GM12864 (cell line): ENCODE results near the gene KIAA0319L.

Experiments
- DNase-seq: peaks from one replicate; pipeline ENCODE4 v3.0.0-alpha.2; 2011; ENCODE audit warnings: low read depth
- H3K4me3 ChIP-seq: 2 replicates; pipeline ENCODE4 v1.5.1; 2011; ENCODE audit warnings: mild to moderate bottlenecking, low read depth, low read length, control low read depth
- CTCF ChIP-seq: IDR thresholded peaks from 2 replicates; pipeline ENCODE4 v1.5.1; 2011; ENCODE audit warnings: low read depth, mild to moderate bottlenecking, moderate library complexity, low read length, control low read depth, inconsistent platforms; ENCODE audit errors: missing control alignments

KIAA0319L gene

GRCh38 chr1:35561297-35561971 lies 4.2 kb upstream of the KIAA0319L start:
- DNase-seq: no peak
- no peak for TF ChIP-seq CTCF
- no peak overlapping the region for H3K4me3 ChIP-seq

GRCh38 chr1:35560256-35561225 lies 3.3 kb upstream of the KIAA0319L start:
- no peak for DNase-seq
- H3K4me3 ChIP-seq: no peak overlapping the region
- no peak for TF ChIP-seq CTCF

DNA sequence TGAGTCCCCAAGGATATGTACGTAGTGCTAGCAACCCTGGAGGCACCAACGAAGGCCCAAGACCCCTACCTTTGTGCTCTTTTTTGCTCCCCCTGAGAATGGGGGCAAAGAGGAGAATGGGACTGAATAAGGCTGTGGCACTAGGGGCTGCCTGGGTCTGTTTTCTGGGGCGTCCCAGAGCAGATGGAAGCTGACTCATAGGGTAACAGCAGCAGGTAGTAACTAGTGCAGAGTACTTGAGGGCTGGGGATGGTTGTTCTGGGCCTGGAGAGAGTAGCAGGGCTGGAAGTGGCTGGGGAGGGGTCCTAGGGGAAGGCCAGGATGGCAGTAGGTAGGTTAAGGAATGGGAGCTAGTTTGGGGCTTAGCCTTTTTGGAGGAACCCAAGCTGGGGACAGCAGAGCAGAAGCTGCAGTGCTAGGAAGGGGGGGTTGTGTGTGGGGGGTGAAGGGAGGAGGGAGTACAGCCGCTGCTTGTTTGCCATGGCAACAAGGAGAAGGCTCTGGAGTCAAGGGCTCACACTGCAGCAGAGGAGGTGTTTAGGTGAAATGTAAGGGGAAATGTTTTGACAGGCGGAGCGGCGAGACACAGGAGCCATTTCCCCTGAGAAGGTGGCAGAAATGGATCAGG lies 2.2 kb upstream of the KIAA0319L start:
- TF ChIP-seq CTCF: no peak
- H3K4me3 ChIP-seq: no peak overlapping the region
- DNase-seq: no peak

DNA sequence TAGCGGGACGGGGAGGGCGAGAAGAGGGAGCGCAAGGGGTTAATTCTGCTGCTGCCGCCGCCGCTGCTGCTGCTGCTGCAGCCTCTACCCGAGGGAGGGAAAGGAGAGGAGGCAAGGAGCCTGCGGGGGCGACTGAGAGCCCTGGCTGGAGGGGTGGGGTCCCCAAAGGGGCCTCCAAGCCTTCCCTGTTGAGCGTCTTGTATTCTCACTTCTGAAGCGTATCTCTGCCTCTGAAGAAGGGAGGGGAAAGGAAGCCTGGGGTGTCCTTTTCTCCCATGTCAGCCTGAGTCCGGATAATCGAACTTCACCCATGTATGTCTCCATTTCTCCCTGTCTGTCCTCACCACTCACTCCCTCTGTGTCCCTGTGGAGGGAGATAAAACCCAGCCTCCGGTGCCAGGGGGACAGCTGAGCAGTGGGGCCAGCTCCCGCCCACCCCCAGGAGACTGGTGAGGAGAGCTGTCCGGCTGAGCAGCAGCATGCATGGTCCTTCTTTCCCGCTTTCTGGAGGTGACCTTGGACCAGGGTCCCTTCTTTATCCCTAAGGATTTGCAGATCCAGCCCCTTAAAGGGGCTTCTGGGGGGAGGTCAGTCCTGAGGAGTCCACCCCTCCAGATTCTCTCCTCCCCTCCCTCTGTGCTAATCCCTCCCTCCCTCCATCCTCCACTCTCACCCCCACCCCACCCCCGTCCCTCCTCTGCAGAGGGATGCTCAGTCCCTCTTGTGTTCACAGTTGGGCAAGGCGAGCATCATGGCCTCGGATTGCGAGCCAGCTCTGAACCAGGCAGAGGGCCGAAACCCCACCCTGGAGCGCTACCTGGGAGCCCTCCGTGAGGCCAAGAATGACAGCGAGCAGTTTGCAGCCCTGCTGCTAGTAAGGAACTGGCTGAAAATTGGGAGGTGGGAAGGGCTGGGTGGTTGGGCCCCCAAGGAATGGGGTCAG lies 1.4 kb upstream of the KIAA0319L start:
- H3K4me3 ChIP-seq: peak overlapping the region; percentile 91
- no peak for TF ChIP-seq CTCF
- DNase-seq: no peak

DNA sequence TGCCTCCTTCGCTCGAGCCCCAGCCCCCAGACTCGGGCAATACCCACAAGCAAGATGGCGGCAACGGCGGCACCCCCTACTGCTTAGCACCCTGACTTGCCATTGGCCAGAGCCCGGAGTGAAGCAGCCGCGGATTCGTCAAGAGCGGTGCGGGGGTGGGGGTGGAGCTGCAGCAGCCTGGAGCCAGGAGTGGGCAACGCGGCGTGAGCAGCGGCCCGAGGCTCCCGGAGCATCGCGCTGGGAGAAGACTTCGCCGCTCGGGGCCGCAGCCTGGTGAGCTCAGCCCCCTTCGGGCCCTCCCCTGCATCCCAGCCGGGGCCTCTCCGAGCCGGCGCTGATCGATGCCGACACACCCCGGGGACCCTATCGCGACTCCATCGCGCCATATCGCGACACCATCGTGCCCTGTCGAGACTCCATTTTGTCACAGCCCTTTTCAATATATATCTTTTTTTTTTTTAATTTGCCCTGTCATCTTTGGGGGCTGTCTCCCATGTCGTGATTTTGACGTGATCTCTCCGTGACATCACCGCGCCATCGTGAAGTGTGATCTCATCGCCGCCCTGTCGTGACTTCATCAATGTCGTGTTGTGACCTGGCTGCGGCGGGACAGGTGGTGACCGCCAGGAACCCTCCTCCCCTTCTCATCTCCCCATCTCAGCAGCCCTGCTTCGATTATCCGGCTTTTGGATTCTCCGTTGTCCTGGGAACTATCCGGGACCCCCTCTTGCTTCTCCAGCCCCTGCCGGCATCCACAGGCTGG lies 589 bp upstream of the KIAA0319L start, which contains the start of gene NCDN:
Gene NCDN (plus strand): TSS at position 189 of the 763 bp plus-strand sequence. CDS start 392 bp downstream, at position 581.
- H3K4me3 ChIP-seq: peak within 1 kb of the TSS; percentile 91
- peak; percentile 94 for DNase-seq
- TF ChIP-seq CTCF: no peak
